Stimulated activated effector memory CD8-positive, alpha-beta T cell treated with anti-CD3 and anti-CD28 coated beads, Interleukin-12 subunit alpha, Interleukin-12 subunit beta, amount 100 ng/mL, for 72 hours (primary cell): ENCODE results near the gene WWOX.

ENCODE experiments used
- ATAC-seq: fragments of 150-1000 bp; cut with Tn5 transposase; 2 replicates; pipeline ENCODE4 v1.10.0; 2021
- DNase-seq, 2 donors: peaks; one replicate each; pipeline ENCODE4 v3.0.0; 2021 to 2022; ENCODE audit warnings: low spot score in 2 of 2
- H3K27ac Mint-ChIP-seq: one replicate; pipeline ENCODE4 v1.8.0; 2022; ENCODE audit warnings: mild to moderate bottlenecking, mixed read lengths
- H3K36me3 Mint-ChIP-seq: one replicate; pipeline ENCODE4 v1.8.0; 2022; ENCODE audit warnings: mild to moderate bottlenecking, mixed read lengths
- H3K4me1 Mint-ChIP-seq: one replicate; pipeline ENCODE4 v1.8.0; 2022; ENCODE audit warnings: mixed read lengths
- H3K4me3 Mint-ChIP-seq: one replicate; pipeline ENCODE4 v1.8.0; 2022; ENCODE audit warnings: mild to moderate bottlenecking, mixed read lengths
- H3K9me3 Mint-ChIP-seq: one replicate; pipeline ENCODE4 v1.8.0; 2022; ENCODE audit warnings: mixed read lengths

Gene WWOX

DNA sequence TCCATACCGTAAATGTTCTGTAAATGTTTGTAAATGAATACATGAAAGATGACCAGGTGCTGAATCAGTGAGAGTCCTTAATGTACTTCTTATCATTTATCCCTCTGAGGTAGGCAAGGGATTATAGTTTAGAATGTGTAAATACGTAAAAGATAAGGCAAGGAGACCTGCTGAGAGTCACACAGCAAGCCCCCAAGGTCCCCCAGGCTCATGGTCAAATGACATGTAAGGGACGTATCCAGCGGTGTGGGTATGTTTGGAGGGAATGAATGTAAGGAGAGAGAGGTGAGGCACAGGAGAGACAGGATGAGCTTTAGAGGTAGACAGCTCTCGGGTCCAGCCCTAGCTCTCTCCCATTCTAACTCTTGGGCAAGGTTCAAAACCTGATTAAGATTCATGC lies 341.8 kb downstream of the WWOX start:
- Mint-ChIP-seq H3K9me3 (no peaks in the 10 kb centered on the region), H3K4me3 (no peak overlapping the region), H3K27ac (no peak overlapping the region), H3K4me1 (no peaks in the 10 kb centered on the region), H3K36me3 (no peaks in the 10 kb centered on the region)
- DNase-seq (no peak), ATAC-seq (no peak)

- Mint-ChIP-seq H3K9me3 (no peaks in the 10 kb centered on the region), H3K4me3 (no peak overlapping the region), H3K27ac (no peak overlapping the region), H3K4me1 (no peaks in the 10 kb centered on the region), H3K36me3 (no peaks in the 10 kb centered on the region)
- no peak for DNase-seq
- ATAC-seq, result no peak
Observed at GRCh38 chr16:78443542-78444364, 344.3 kb downstream of the WWOX start.

DNA sequence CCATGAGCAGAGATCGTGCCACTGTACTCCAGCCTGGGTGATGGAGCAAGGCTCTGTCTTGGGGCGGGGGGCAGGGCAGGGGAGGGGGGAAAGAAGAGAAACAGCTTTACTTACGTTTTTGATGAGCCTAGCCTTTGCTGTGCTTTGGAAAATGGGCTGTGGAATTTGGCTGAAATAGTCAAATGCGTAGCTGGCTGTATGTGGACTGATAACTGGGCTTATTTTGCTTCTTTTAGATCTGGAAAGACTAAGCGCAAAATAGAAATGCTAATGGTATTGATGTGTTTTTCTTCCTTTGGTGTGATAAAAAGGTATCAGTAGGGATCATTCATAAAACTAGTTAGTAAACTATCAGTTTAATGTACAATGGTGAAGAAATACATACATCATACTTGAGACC lies 346.4 kb downstream of the WWOX start:
- Mint-ChIP-seq H3K27ac (no peak overlapping the region), H3K4me3 (no peak overlapping the region), H3K9me3 (no peaks in the 10 kb centered on the region), H3K4me1 (no peaks in the 10 kb centered on the region), H3K36me3 (no peaks in the 10 kb centered on the region)
- DNase-seq (no peak), ATAC-seq (no peak)

DNA sequence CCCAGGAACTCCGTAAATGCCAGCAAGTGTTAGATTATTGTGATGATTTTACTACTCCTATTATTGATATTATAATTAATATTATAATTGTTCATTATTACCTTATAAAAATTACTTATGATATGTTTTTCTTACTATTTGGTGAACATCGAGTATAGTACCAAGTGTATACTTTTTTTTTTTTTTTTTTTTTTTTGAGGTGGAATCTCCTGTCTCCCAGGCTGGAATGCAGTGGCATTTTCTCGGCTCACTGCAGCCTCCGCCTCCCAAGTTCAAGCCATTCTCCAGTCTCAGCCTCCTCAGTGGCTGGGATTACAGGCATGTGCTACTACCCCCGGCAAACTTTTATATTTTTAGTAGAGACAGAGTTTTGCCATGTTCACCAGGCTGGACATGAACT lies 347.0 kb downstream of the WWOX start:
- ATAC-seq (no peak), DNase-seq (no peak)
- H3K27ac Mint-ChIP-seq, result no peak overlapping the region
- H3K9me3 Mint-ChIP-seq, result no peaks in the 10 kb centered on the region
- H3K4me1 Mint-ChIP-seq, result no peaks in the 10 kb centered on the region
- no peaks in the 10 kb centered on the region for H3K36me3 Mint-ChIP-seq
- H3K4me3 Mint-ChIP-seq, result no peak overlapping the region

DNA sequence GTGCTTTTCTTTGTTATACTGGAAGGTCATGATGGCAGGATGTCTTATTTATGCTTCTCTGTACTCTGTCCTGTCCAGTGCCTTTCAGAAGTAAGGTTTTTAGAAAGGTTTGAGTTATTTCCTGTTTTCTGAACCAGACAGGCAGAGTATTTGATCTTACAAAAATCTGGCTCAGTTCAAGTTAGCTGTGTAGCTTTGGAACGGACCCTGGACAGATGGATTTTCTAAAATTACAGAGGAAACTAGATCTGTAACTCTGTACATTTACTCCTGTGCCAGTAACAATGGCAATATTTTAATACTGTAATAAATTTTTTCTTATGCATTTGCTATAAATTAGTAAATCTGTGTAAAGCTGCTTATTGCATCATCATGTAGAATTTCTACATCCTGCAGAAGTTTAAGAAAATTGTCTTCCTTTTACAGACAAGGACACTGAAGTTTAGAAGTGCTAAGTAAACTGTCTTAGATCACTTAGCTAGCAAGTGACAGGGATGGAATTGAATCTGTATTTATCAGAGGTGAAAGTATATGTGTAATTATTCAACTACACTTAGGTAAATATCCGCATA lies 347.6 kb downstream of the WWOX start:
- H3K4me3 Mint-ChIP-seq, result no peak overlapping the region
- DNase-seq, result no peak
- no peak for ATAC-seq
- no peaks in the 10 kb centered on the region for H3K36me3 Mint-ChIP-seq
- H3K27ac Mint-ChIP-seq, result no peak overlapping the region
- no peaks in the 10 kb centered on the region for H3K4me1 Mint-ChIP-seq
- H3K9me3 Mint-ChIP-seq, result no peaks in the 10 kb centered on the region

- DNase-seq, result no peak
- no peak overlapping the region for H3K27ac Mint-ChIP-seq
- no peaks in the 10 kb centered on the region for H3K4me1 Mint-ChIP-seq
- no peak overlapping the region for H3K4me3 Mint-ChIP-seq
- no peak for ATAC-seq
- no peaks in the 10 kb centered on the region for H3K9me3 Mint-ChIP-seq
- no peaks in the 10 kb centered on the region for H3K36me3 Mint-ChIP-seq
Observed at GRCh38 chr16:78448658-78449271, 349.3 kb downstream of the WWOX start.

DNA sequence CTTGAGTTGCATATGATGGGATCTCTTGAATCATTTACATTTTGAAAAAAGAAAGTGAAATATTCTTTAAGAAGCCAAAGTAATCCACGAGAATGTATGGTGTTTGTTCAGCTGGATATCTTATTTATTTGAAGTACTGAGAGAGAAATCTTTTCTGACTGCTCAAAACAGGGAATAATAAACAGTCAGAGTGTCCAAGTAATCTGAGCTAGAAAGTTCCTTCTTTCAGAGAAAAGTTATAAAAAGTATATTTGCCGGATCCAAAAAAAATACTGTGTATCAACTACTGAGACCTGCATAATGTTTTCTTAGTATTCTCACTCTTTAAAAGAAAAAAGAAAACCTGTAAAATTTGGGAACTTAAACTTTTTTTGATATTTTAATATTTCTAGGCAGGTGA lies 350.8 kb downstream of the WWOX start:
- Mint-ChIP-seq H3K9me3 (no peaks in the 10 kb centered on the region), H3K27ac (no peak overlapping the region), H3K36me3 (no peaks in the 10 kb centered on the region), H3K4me1 (no peaks in the 10 kb centered on the region), H3K4me3 (no peak overlapping the region)
- ATAC-seq (no peak), DNase-seq (no peak)

DNA sequence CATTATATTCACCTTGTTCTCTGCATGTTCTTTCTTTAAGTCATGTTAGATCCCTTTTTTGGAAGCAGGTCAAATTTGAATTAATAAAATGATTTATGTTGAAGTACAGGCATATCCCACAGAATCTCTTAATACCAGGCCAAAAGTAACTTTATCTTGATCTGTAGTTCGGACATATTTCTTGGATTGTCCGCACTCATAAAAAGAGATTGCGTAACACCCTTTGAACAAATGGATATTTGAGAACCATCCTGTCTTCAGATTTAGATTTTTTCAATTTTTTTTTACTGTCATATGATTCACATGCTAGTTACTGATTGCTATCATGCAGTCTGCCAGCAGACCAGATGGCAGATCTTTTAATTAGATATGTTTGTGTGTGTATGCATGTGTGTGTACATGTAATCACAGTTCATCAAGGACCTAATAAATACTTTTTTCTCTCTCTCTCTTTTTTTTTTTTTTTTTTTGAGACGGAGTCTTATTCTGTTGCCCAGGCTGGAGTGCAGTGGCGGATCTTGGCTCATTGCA lies 352.6 kb downstream of the WWOX start:
- Mint-ChIP-seq H3K4me3 (no peak overlapping the region), H3K36me3 (no peaks in the 10 kb centered on the region), H3K9me3 (no peaks in the 10 kb centered on the region), H3K4me1 (no peaks in the 10 kb centered on the region), H3K27ac (no peak overlapping the region)
- ATAC-seq (no peak), DNase-seq (no peak)

DNA sequence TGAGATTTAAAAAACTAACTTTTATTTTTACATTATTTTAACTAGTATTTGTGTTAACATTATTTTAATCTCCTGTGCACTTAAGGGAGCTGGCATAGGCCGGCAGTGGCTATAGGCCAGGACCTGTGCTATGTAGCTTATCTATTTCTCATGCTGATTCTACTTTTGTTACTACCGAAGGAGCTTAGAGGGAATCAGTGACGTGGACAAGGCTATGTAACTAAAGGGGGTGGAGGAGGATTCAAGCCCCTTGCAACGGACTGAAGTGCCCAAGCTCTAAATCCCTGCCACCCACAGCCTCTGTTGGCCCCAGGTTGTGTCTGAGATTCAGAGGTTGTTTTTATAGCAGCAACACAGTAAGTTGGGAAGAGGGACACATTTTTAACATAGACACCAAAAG lies 356.4 kb downstream of the WWOX start:
- Mint-ChIP-seq H3K4me3 (no peak overlapping the region), H3K27ac (no peak overlapping the region), H3K9me3 (no peaks in the 10 kb centered on the region), H3K36me3 (no peaks in the 10 kb centered on the region), H3K4me1 (no peaks in the 10 kb centered on the region)
- ATAC-seq, result no peak
- no peak for DNase-seq

- H3K4me3 Mint-ChIP-seq, result no peak overlapping the region
- ATAC-seq, result no peak
- H3K4me1 Mint-ChIP-seq, result no peaks in the 10 kb centered on the region
- DNase-seq, result no peak
- H3K27ac Mint-ChIP-seq, result no peak overlapping the region
- no peaks in the 10 kb centered on the region for H3K9me3 Mint-ChIP-seq
- H3K36me3 Mint-ChIP-seq, result no peaks in the 10 kb centered on the region
Observed at GRCh38 chr16:78458588-78458987, 359.1 kb downstream of the WWOX start.

- Mint-ChIP-seq H3K4me3 (no peak overlapping the region), H3K36me3 (no peaks in the 10 kb centered on the region), H3K9me3 (no peaks in the 10 kb centered on the region), H3K4me1 (no peaks in the 10 kb centered on the region), H3K27ac (no peak overlapping the region)
- ATAC-seq (no peak), DNase-seq (no peak)
Observed at GRCh38 chr16:78460428-78460827, 361.0 kb downstream of the WWOX start.

DNA sequence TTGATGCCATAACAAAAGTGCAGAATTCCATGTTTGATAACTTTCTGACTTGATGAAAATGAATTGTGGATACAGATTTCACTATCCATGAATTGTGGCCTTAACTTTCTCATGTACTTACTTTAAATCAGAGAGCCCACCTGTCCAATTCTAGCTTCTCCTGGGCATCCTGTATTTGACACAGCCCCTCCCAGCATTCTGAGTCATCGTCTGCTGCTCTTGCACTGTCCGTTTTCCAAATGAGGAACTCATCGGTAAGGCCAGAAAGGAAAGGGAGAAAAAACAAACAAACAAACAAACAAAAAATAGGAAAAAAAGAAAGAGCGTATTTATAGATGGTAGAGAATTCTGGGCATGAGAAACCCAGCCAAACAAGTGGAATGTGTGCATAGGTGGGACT lies 361.6 kb downstream of the WWOX start:
- H3K9me3 Mint-ChIP-seq, result no peaks in the 10 kb centered on the region
- H3K27ac Mint-ChIP-seq, result no peak overlapping the region
- no peak for DNase-seq
- H3K36me3 Mint-ChIP-seq, result no peaks in the 10 kb centered on the region
- H3K4me1 Mint-ChIP-seq, result no peaks in the 10 kb centered on the region
- no peak overlapping the region for H3K4me3 Mint-ChIP-seq
- no peak for ATAC-seq

DNA sequence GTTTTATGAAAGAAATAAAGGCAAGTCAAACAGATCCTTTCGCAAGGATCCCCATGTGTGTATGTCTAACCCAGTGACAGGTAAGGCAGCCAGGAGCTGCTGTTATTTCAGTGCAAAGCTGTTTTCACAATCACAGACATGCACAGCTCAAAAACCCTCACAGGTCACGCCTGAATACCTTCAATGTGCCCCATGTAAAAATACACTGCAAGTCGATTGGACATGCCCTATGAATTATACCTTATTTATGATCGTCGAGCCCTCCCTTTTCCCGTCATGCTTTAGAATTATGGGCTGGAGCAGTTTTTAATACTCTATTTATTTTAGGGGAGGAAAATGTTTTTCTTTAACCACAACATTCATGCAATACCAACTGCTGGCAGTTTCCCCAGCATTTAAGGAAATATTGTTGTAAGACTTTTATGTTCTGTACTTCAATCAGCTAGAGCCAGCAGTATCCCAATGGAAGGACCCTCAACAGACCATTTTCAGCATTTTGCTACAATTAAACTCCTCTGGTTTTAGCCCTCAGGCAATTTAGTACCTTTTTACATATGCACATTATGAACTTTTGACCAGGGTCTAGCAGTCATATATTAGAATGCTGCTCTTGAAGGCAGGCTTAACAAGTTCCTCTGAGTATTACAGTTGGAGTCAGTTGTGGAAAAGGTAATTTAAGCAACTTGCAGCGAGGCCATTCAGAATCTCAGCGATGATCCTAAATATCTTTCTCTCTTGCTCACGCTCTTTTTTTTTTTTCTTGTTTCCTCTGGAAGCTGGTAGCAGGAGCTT lies 362.2 kb downstream of the WWOX start:
- Mint-ChIP-seq H3K9me3 (no peaks in the 10 kb centered on the region), H3K27ac (no peak overlapping the region), H3K36me3 (no peaks in the 10 kb centered on the region), H3K4me1 (no peaks in the 10 kb centered on the region), H3K4me3 (no peak overlapping the region)
- ATAC-seq, result no peak
- no peak for DNase-seq

GRCh38 chr16:78462288-78463208 lies 363.1 kb downstream of the WWOX start:
- H3K36me3 Mint-ChIP-seq, result no peaks in the 10 kb centered on the region
- ATAC-seq, result no peak
- H3K27ac Mint-ChIP-seq, result no peak overlapping the region
- no peak for DNase-seq
- H3K4me1 Mint-ChIP-seq, result no peaks in the 10 kb centered on the region
- no peak overlapping the region for H3K4me3 Mint-ChIP-seq
- no peaks in the 10 kb centered on the region for H3K9me3 Mint-ChIP-seq
